ENCODE data around the gene LARP1B. TPM values are rescaled to one million over a fixed set of nuclear protein-coding genes. Genes with fewer than 3 reads are reported as not detected.

LARP1B gene
- total RNA-seq, 1 donor from 2014 or later = 19.4 TPM

DNA sequence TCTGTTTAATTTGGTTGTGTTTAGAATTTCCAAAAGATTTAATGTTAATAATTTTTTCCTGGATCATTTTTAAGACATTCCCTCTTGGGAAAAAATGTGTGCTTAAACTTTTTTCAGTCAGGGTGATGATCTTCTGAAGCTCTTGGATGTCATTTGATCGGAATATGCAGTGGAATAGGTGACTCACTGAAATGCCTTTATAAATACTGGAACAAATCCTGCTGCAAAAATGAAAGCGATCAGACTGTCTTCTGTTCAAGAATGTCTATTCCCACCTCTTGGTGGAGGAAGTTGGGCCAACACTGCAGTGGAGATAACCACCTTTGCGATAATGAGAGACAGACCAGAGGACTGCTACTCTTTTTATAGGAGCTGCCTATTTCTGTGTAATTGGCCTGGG is 46.7 kb downstream of the LARP1B start:
- no peak for DNase-seq (ENCODE audit: extremely low spot score in 2 of 2)
- Histone ChIP-seq H3K4me1 (no peaks in the 10 kb centered on the region), H3K27ac (no peak overlapping the region), H3K9me3 (no peaks in the 10 kb centered on the region), H3K36me3 (peaks cover 0 to 5% of the 10 kb centered on the region in 2 donors), H3K27me3 (no peaks in the 10 kb centered on the region), H3K4me3 (no peak overlapping the region)
- no peak for TF ChIP-seq POLR2A (IDR thresholded peaks at IDR 0.05)
- TF ChIP-seq, protein P1, sequence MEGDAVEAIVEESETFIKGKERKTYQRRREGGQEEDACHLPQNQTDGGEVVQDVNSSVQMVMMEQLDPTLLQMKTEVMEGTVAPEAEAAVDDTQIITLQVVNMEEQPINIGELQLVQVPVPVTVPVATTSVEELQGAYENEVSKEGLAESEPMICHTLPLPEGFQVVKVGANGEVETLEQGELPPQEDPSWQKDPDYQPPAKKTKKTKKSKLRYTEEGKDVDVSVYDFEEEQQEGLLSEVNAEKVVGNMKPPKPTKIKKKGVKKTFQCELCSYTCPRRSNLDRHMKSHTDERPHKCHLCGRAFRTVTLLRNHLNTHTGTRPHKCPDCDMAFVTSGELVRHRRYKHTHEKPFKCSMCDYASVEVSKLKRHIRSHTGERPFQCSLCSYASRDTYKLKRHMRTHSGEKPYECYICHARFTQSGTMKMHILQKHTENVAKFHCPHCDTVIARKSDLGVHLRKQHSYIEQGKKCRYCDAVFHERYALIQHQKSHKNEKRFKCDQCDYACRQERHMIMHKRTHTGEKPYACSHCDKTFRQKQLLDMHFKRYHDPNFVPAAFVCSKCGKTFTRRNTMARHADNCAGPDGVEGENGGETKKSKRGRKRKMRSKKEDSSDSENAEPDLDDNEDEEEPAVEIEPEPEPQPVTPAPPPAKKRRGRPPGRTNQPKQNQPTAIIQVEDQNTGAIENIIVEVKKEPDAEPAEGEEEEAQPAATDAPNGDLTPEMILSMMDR (IDR thresholded peaks at IDR 0.05) = no peak
- no peak for TF ChIP-seq POLR2AphosphoS5 (IDR thresholded peaks at IDR 0.05; ENCODE audit: insufficient read depth in 1 of 2, low read depth in 1 of 2)
- intact Hi-C loops (cut with DNase I) = no loop called here

DNA sequence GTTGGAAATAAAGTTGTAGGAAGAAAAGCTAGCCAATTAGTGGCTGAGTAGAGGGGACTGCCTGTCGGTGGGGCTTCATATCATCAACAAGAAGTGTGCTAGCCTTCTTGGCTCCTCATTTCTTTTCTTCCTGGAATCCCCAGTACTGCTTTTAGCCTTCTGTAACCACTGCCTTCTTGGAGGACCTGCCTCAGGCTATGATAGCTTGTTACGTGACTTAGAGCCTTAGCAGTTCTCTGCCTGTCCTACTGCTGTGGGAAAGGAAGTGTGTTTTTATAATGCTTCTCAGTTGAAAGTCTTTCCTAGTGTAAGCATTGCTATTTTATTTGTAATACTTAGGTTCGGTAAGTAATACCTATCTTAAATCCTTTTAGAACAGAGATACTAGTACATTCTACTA is 61.9 kb downstream of the LARP1B start:
- no peak overlapping the region for H3K4me3 ChIP-seq
- intact Hi-C loops (cut with DNase I) = no loop called here
- H3K36me3 ChIP-seq = no peaks in the 10 kb centered on the region
- no peak for TF ChIP-seq POLR2AphosphoS5 (IDR thresholded peaks at IDR 0.05; ENCODE audit: insufficient read depth in 1 of 2, low read depth in 1 of 2)
- H3K27me3 ChIP-seq = no peaks in the 10 kb centered on the region
- H3K4me1 ChIP-seq = no peaks in the 10 kb centered on the region
- H3K27ac ChIP-seq = no peak overlapping the region
- no peak for DNase-seq (ENCODE audit: extremely low spot score in 2 of 2)
- no peaks in the 10 kb centered on the region for H3K9me3 ChIP-seq

DNA sequence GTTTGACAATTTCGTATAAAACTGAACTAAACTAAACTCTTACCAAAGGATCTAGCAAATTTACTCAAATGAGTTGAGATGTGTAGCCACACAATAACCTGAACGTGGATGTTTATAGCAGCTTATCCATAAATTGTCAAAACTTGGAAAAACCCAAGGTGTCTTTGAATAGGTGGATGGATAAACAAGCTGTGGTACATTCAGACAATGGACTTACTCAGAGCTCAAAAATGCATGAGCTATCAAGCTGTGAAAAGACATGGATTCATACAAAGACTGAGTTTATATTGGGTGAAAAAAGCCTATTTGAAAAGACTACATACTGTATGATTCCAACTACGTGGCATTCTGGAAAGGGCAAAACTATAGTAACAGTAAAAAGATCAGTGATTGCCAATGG is 69.5 kb downstream of the LARP1B start:
- intact Hi-C loops (cut with DNase I) = no loop called here
- no peak for DNase-seq (ENCODE audit: extremely low spot score in 2 of 2)
- Histone ChIP-seq H3K9me3 (no peaks in the 10 kb centered on the region), H3K4me3 (no peak overlapping the region), H3K27ac (no peak overlapping the region), H3K27me3 (no peaks in the 10 kb centered on the region), H3K4me1 (no peaks in the 10 kb centered on the region), H3K36me3 (no peaks in the 10 kb centered on the region)
- TF ChIP-seq POLR2A (IDR thresholded peaks at IDR 0.05) = no peak
- TF ChIP-seq, protein P1 (IDR thresholded peaks at IDR 0.05) = no peak
- TF ChIP-seq POLR2AphosphoS5 (IDR thresholded peaks at IDR 0.05; ENCODE audit: insufficient read depth in 1 of 2, low read depth in 1 of 2) = no peak

DNA sequence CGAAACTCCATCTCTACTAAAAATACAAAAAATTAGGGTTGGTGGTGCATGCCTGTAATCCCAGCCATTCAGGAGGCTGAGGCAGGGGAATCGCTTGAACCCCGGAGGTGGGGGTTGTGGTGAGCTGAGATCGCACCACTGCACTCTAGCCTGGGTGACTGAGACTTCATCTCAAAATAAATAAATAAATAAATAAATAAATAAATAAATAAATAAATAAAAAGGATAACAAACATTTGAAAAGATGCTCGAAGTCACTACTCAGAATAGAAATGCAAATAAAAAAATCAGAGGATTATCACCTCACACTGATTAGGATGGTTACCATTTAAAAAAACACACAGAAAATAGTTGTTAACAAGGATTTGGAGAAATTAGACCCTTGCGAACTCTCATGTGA is 73.8 kb downstream of the LARP1B start:
- intact Hi-C loops (cut with DNase I) = no loop called here
- no peak for TF ChIP-seq POLR2A (IDR thresholded peaks at IDR 0.05)
- no peak for TF ChIP-seq POLR2AphosphoS5 (IDR thresholded peaks at IDR 0.05; ENCODE audit: insufficient read depth in 1 of 2, low read depth in 1 of 2)
- TF ChIP-seq, protein P1 (IDR thresholded peaks at IDR 0.05) = no peak

DNA sequence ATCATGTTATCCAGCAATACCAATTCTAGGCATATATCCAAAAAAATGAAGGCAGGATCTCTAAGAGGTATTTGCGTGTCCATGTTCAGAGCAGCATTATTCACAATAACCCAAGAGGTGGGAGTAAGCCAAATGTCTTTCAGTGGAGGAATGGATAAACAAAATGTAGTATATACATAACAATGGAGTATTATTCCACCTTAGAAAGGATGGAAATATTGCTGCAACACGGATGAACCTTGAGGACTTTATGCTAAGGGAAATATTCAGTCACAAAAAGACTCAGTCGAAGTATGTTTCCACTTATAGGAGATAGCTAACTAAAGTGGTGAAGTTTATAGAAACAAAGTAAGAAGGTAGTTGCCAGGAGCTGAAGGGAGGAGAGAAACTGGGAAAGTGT is 74.3 kb downstream of the LARP1B start:
- Histone ChIP-seq H3K27ac (no peak overlapping the region), H3K27me3 (no peaks in the 10 kb centered on the region), H3K4me3 (no peak overlapping the region), H3K9me3 (no peaks in the 10 kb centered on the region), H3K4me1 (no peaks in the 10 kb centered on the region), H3K36me3 (no peaks in the 10 kb centered on the region)
- DNase-seq (ENCODE audit: extremely low spot score in 2 of 2) = no peak
- intact Hi-C loops (cut with DNase I) = no loop called here
- TF ChIP-seq, protein P1 (IDR thresholded peaks at IDR 0.05) = no peak
- no peak for TF ChIP-seq POLR2AphosphoS5 (IDR thresholded peaks at IDR 0.05; ENCODE audit: insufficient read depth in 1 of 2, low read depth in 1 of 2)
- TF ChIP-seq POLR2A (IDR thresholded peaks at IDR 0.05) = no peak

More for the DNA sequence above, 73.8 kb downstream of the LARP1B start:
- H3K4me1 ChIP-seq = no peaks in the 10 kb centered on the region
- no peaks in the 10 kb centered on the region for H3K36me3 ChIP-seq
- H3K4me3 ChIP-seq = no peak overlapping the region
- no peaks in the 10 kb centered on the region for H3K9me3 ChIP-seq
- H3K27ac ChIP-seq = no peak overlapping the region
- no peaks in the 10 kb centered on the region for H3K27me3 ChIP-seq
- no peak for DNase-seq (ENCODE audit: extremely low spot score in 2 of 2)
